CD4-positive, alpha-beta T cell (primary cell): ENCODE results near the gene SAMSN1. TPM values are rescaled to one million over a fixed set of nuclear protein-coding genes. Genes with fewer than 3 reads are reported as not detected.

Source experiments
- ATAC-seq: fragments of 200-7000 bp; cut with Tn5 transposase; one replicate; pipeline ENCODE4 v1.10.0; 2022; ENCODE audit warnings: mild to moderate bottlenecking; ENCODE audit not compliant: poor library complexity
- CTCF ChIA-PET: fragments of 350-600 bp; sonication (Branson Sonifier 250); formaldehyde crosslinking; loops from one replicate; lab custom pipeline; 2021; ENCODE audit warnings: antibody characterized with exemption, inconsistent platforms; lab: Charles Lee
- POLR2A ChIA-PET: fragments of 350-600 bp; sonication (Branson Sonifier 250); formaldehyde crosslinking; loops from one replicate; lab custom pipeline; 2021; ENCODE audit warnings: antibody characterized with exemption, inconsistent platforms; lab: Charles Lee
- DNase-seq, 14 experiments: peaks; one replicate each; pipeline ENCODE4 v3.0.0-alpha.2; 2013 to 2020; ENCODE audit warnings: mixed read lengths in 2 of 14
- H3K27ac ChIP-seq, 2 donors: one replicate each; pipeline versions ENCODE4 v1.5.1 to v1.7.0; 2013; ENCODE audit warnings: low read length in 2 of 2, low read depth in 1 of 2, mild to moderate bottlenecking in 1 of 2
- H3K27me3 ChIP-seq, 2 experiments: 1 replicate in 1 of 2; 2 replicates in 1 of 2; pipeline versions ENCODE4 v1.6.1 to v1.7.0; 2013; ENCODE audit warnings: low read length in 2 of 2, control low read depth in 1 of 2, mild to moderate bottlenecking in 1 of 2, moderate library complexity in 1 of 2; ENCODE audit not compliant: insufficient read depth in 2 of 2, control insufficient read depth in 1 of 2
- H3K36me3 ChIP-seq: one replicate; pipeline ENCODE4 v1.6.1; 2013; ENCODE audit warnings: low read length, control low read depth; ENCODE audit not compliant: insufficient read depth
- H3K4me1 ChIP-seq: one replicate; pipeline ENCODE4 v1.6.1; 2013; ENCODE audit warnings: low read length, control low read depth; ENCODE audit not compliant: insufficient read depth
- H3K4me3 ChIP-seq: one replicate; pipeline ENCODE4 v1.5.1; 2013; ENCODE audit warnings: mild to moderate bottlenecking, low read length, moderate library complexity
- H3K9me3 ChIP-seq, 2 experiments: 1 replicate in 1 of 2; 2 replicates in 1 of 2; pipeline versions ENCODE4 v1.6.1 to v1.7.0; 2013; ENCODE audit warnings: low read length in 2 of 2, mild to moderate bottlenecking in 2 of 2, control low read depth in 1 of 2, moderate library complexity in 1 of 2; ENCODE audit not compliant: control insufficient read depth in 1 of 2, insufficient read depth in 1 of 2
- H3K27ac Mint-ChIP-seq: one replicate; pipeline ENCODE4 v1.8.0; 2020; ENCODE audit warnings: mixed read lengths
- H3K27me3 Mint-ChIP-seq: one replicate; pipeline ENCODE4 v1.8.0; 2021; ENCODE audit warnings: mixed read lengths
- H3K36me3 Mint-ChIP-seq: one replicate; pipeline ENCODE4 v1.8.0; 2021; ENCODE audit warnings: low read depth, mixed read lengths
- H3K4me1 Mint-ChIP-seq: one replicate; pipeline ENCODE4 v1.8.0; 2021; ENCODE audit warnings: low read depth, mixed read lengths
- H3K4me3 Mint-ChIP-seq: one replicate; pipeline ENCODE4 v1.8.0; 2020; ENCODE audit warnings: mild to moderate bottlenecking, mixed read lengths
- H3K9me3 Mint-ChIP-seq: one replicate; pipeline ENCODE4 v1.8.0; 2020; ENCODE audit warnings: mixed read lengths
- CTCF ChIP-seq: fragments of 200-600 bp; IDR thresholded peaks from one replicate; pipeline ENCODE4 v1.8.0; 2022; ENCODE audit warnings: antibody characterized with exemption, mild to moderate bottlenecking
- intact Hi-C, 2 experiments: fragments of 100-400 bp; cut with DNase I in 1 of 2; cut with micrococcal nuclease in 1 of 2; formaldehyde crosslinking; loops; one replicate each; pipeline versions ENCODE4 v1.15.1 to v1.9.0; 2023 to 2025; cut with DNase I, micrococcal nuclease
- total RNA-seq, 174 experiments: library from RNA in 2 of 174; stranded (reverse) in 2 of 174; gene quantifications; one replicate each; pipeline ENCODE4 v1.2.3 and lab custom pipeline; 2021 to 2026

Gene SAMSN1
- total RNA-seq, 2 experiments from 2014 or later: 51.2 to 51.3 TPM

- Histone ChIP-seq H3K36me3 (no peaks in the 10 kb centered on the region), H3K9me3 (no peaks in the 10 kb centered on the region), H3K4me3 (no peak overlapping the region), H3K4me1 (no peaks in the 10 kb centered on the region), H3K27me3 (no peaks in the 10 kb centered on the region), H3K27ac (no peak overlapping the region)
- ChIA-PET POLR2A (no interaction called here), CTCF (interaction anchor here (0.7 to 0.9 kb wide), 3 partner anchors 14 to 523 kb away, joined by 3 to 4 read pairs (median 3); no protein-coding TSS in a partner anchor)
- intact Hi-C loops: no loop called here
- no peaks in the 10 kb centered on the region for H3K27me3 Mint-ChIP-seq
- peaks cover 12% of the 10 kb centered on the region for H3K4me1 Mint-ChIP-seq
- peak in 2 of 14 experiments; percentile 5 to 36 for DNase-seq
- H3K27ac Mint-ChIP-seq: no peak overlapping the region
- TF ChIP-seq CTCF: no peak
- H3K4me3 Mint-ChIP-seq: no peak overlapping the region
- no peak for ATAC-seq
- H3K9me3 Mint-ChIP-seq: no peaks in the 10 kb centered on the region
- H3K36me3 Mint-ChIP-seq: no peaks in the 10 kb centered on the region
These were observed 92.6 kb downstream of the SAMSN1 start for GRCh38 chr21:14453339-14454015.

GRCh38 chr21:14452727-14453241 is 93.3 kb downstream of the SAMSN1 start:
- no peak overlapping the region for H3K4me3 Mint-ChIP-seq
- TF ChIP-seq CTCF: no peak
- no peak overlapping the region for H3K27ac Mint-ChIP-seq

DNA sequence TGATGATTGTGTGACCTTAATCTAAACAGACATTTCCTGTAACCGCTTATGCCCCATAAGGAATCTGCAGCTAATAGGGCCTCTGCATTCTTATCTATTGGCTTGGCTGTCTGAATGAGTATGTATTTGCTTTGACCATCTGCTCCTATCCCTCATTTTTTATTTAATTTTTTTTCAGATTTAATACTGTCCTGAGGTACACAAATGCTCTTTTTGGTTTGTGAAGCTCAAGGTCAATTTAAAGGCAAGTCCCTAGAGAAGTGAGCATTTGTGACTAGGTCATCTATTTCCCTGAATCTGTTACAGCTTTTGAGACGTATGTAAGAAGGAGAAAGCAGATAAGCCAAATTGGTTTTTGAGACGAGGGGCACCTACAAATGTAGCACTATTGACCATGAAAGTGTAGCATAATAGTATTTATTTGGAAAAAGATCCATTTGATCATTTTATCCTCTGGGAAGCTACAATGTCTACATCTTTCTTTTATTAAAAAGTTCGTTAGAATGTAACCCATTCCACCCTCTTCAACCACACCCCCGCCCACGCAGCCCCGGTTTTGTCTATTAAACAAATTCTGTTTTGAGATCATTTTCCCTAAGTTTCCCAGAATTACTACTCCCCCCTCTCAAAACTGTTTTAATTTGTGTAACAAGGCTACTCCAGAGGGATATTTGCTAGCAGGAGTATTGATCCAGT is 93.9 kb downstream of the SAMSN1 start:
- Histone ChIP-seq H3K27ac (no peak overlapping the region), H3K36me3 (no peaks in the 10 kb centered on the region), H3K4me1 (no peaks in the 10 kb centered on the region), H3K27me3 (no peaks in the 10 kb centered on the region), H3K4me3 (no peak overlapping the region), H3K9me3 (no peaks in the 10 kb centered on the region)
- Mint-ChIP-seq H3K9me3 (no peaks in the 10 kb centered on the region), H3K4me1 (peaks cover 12% of the 10 kb centered on the region), H3K4me3 (no peak overlapping the region), H3K36me3 (no peaks in the 10 kb centered on the region), H3K27ac (no peak overlapping the region), H3K27me3 (no peaks in the 10 kb centered on the region)
- ATAC-seq: no peak
- DNase-seq: no peak
- POLR2A ChIA-PET: no interaction called here
- CTCF ChIA-PET: interaction anchor here (0.7 to 1.4 kb wide), 2 partner anchors 15 to 524 kb away, joined by 4 read pairs; no protein-coding TSS in a partner anchor
- intact Hi-C loops: no loop called here
- no peak for TF ChIP-seq CTCF

More at GRCh38 chr21:14452727-14453241, 93.3 kb downstream of the SAMSN1 start:
- no peaks in the 10 kb centered on the region for H3K9me3 Mint-ChIP-seq
- H3K4me3 ChIP-seq: no peak overlapping the region
- peaks cover 12% of the 10 kb centered on the region for H3K4me1 Mint-ChIP-seq
- no peaks in the 10 kb centered on the region for H3K27me3 ChIP-seq
- no peaks in the 10 kb centered on the region for H3K27me3 Mint-ChIP-seq
- ATAC-seq (no peak), DNase-seq (no peak)
- H3K9me3 ChIP-seq: no peaks in the 10 kb centered on the region
- no peaks in the 10 kb centered on the region for H3K4me1 ChIP-seq
- H3K36me3 ChIP-seq: no peaks in the 10 kb centered on the region
- POLR2A ChIA-PET: no interaction called here
- no peaks in the 10 kb centered on the region for H3K36me3 Mint-ChIP-seq
- intact Hi-C loops: no loop called here
- H3K27ac ChIP-seq: no peak overlapping the region
- CTCF ChIA-PET: interaction anchor here (0.7 to 0.9 kb wide), 3 partner anchors 13 to 524 kb away, joined by 3 to 4 read pairs (median 3); no protein-coding TSS in a partner anchor
